CD4-positive, alpha-beta memory T cell (primary cell): ENCODE measurements around the gene GSTK1. TPM values are rescaled to one million over a fixed set of nuclear protein-coding genes. Genes with fewer than 3 reads are reported as not detected.

Experiments
- CTCF ChIA-PET: fragments of 350-600 bp; sonication (Branson Sonifier 250); formaldehyde crosslinking; loops from one replicate; lab custom pipeline; 2021; ENCODE audit warnings: inconsistent platforms; ENCODE audit not compliant: partially characterized antibody; lab: Charles Lee
- POLR2A ChIA-PET: fragments of 350-600 bp; sonication (Branson Sonifier 250); formaldehyde crosslinking; loops from one replicate; lab custom pipeline; 2021; ENCODE audit not compliant: partially characterized antibody; lab: Charles Lee
- DNase-seq, 5 donors: peaks; one replicate each; pipeline versions ENCODE4 v3.0.0 to v3.0.0-alpha.2; 2020 to 2022; ENCODE audit warnings: mixed read lengths in 1 of 5
- H3K27ac ChIP-seq: one replicate; pipeline ENCODE4 v1.7.0; 2013; ENCODE audit warnings: low read depth, low read length
- H3K27me3 ChIP-seq: 2 replicates; pipeline ENCODE4 v1.7.0; 2013; ENCODE audit warnings: mild to moderate bottlenecking, low read length, moderate library complexity; ENCODE audit not compliant: insufficient read depth
- H3K36me3 ChIP-seq: 2 replicates; pipeline ENCODE4 v1.7.0; 2013; ENCODE audit warnings: mild to moderate bottlenecking, low read length, moderate library complexity; ENCODE audit not compliant: insufficient read depth
- H3K4me1 ChIP-seq: 2 replicates; pipeline ENCODE4 v1.7.0; 2013; ENCODE audit warnings: mild to moderate bottlenecking, low read length, moderate library complexity; ENCODE audit not compliant: insufficient read depth
- H3K4me3 ChIP-seq, 2 donors: one replicate each; pipeline ENCODE4 v1.7.0; 2013; ENCODE audit warnings: low read length in 2 of 2, mild to moderate bottlenecking in 1 of 2
- H3K9me3 ChIP-seq, 2 donors: one replicate each; pipeline ENCODE4 v1.7.0; 2013; ENCODE audit warnings: low read length in 2 of 2, control low read depth in 1 of 2; ENCODE audit not compliant: control insufficient read depth in 1 of 2
- H3K27ac Mint-ChIP-seq, 7 donors: one replicate each; pipeline ENCODE4 v1.8.0; 2020 to 2021; ENCODE audit warnings: mixed read lengths in 7 of 7, mild to moderate bottlenecking in 6 of 7, inconsistent platforms in 3 of 7, moderate library complexity in 3 of 7
- H3K27me3 Mint-ChIP-seq, 2 donors: one replicate each; pipeline ENCODE4 v1.8.0; 2020 to 2021; ENCODE audit warnings: mixed read lengths in 2 of 2
- H3K36me3 Mint-ChIP-seq, 2 donors: one replicate each; pipeline ENCODE4 v1.8.0; 2020 to 2021; ENCODE audit warnings: mixed read lengths in 2 of 2, inconsistent platforms in 1 of 2, mild to moderate bottlenecking in 1 of 2
- H3K4me1 Mint-ChIP-seq, 4 donors: one replicate each; pipeline ENCODE4 v1.8.0; 2020 to 2021; ENCODE audit warnings: mixed read lengths in 4 of 4, mild to moderate bottlenecking in 1 of 4
- H3K4me3 Mint-ChIP-seq, 8 donors: one replicate each; pipeline ENCODE4 v1.8.0; 2020 to 2021; ENCODE audit warnings: mixed read lengths in 8 of 8, mild to moderate bottlenecking in 7 of 8, moderate library complexity in 6 of 8, inconsistent platforms in 3 of 8
- H3K9me3 Mint-ChIP-seq, 8 donors: one replicate each; pipeline ENCODE4 v1.8.0; 2020 to 2021; ENCODE audit warnings: mixed read lengths in 8 of 8, mild to moderate bottlenecking in 5 of 8, inconsistent platforms in 3 of 8, moderate library complexity in 1 of 8
- intact Hi-C: fragments of 100-400 bp; cut with micrococcal nuclease; formaldehyde crosslinking; loops from one replicate; pipeline ENCODE4 v1.15.1; 2023
- polyA plus RNA-seq, 2 donors: library from polyadenylated mRNA; unstranded; fragments of 300-500 nt; fragmentation: Illumina TruSeq; gene quantifications; one replicate each; pipeline ENCODE4 v1.2.3, GENCODE V29; 2021
- total RNA-seq, 2 experiments: library from RNA; stranded (reverse); gene quantifications; one replicate each; pipeline ENCODE4 v1.2.3, GENCODE V29; 2021

GSTK1 gene
- total and polyA plus RNA-seq, 4 experiments from 2014 or later = 469 to 748 (median 587) TPM

- Histone ChIP-seq H3K27me3 (no peaks in the 10 kb centered on the region), H3K4me3 (no peak overlapping the region), H3K27ac (no peak overlapping the region), H3K9me3 (no peaks in the 10 kb centered on the region), H3K36me3 (peaks cover 18% of the 10 kb centered on the region), H3K4me1 (peaks cover 16% of the 10 kb centered on the region)
- H3K27me3 Mint-ChIP-seq = no peaks in the 10 kb centered on the region
- intact Hi-C loops = no loop called here
- H3K36me3 Mint-ChIP-seq = peaks cover 13 to 30% of the 10 kb centered on the region in 2 donors
- no peak overlapping the region for H3K4me3 Mint-ChIP-seq
- CTCF ChIA-PET = interaction anchor here (1.1 to 2.5 kb wide), 5 partner anchors 10 to 33 kb away, joined by 4 to 14 read pairs (median 7); partner anchors contain the start of gene GSTK1
- H3K9me3 Mint-ChIP-seq = no peaks in the 10 kb centered on the region
- peaks cover 2 to 20% (median 12%) of the 10 kb centered on the region in 4 donors for H3K4me1 Mint-ChIP-seq
- POLR2A ChIA-PET = interaction anchor here (1.3 to 3.6 kb wide), 5 partner anchors 10 to 22 kb away, joined by 3 to 36 read pairs (median 9); partner anchors contain the start of genes CASP2 and GSTK1
- H3K27ac Mint-ChIP-seq = peak overlapping the region in 1 of 7 donors; percentile 13
- no peak for DNase-seq
Measured at GRCh38 chr7:143272871-143273270, 9.6 kb downstream of the GSTK1 start.

DNA sequence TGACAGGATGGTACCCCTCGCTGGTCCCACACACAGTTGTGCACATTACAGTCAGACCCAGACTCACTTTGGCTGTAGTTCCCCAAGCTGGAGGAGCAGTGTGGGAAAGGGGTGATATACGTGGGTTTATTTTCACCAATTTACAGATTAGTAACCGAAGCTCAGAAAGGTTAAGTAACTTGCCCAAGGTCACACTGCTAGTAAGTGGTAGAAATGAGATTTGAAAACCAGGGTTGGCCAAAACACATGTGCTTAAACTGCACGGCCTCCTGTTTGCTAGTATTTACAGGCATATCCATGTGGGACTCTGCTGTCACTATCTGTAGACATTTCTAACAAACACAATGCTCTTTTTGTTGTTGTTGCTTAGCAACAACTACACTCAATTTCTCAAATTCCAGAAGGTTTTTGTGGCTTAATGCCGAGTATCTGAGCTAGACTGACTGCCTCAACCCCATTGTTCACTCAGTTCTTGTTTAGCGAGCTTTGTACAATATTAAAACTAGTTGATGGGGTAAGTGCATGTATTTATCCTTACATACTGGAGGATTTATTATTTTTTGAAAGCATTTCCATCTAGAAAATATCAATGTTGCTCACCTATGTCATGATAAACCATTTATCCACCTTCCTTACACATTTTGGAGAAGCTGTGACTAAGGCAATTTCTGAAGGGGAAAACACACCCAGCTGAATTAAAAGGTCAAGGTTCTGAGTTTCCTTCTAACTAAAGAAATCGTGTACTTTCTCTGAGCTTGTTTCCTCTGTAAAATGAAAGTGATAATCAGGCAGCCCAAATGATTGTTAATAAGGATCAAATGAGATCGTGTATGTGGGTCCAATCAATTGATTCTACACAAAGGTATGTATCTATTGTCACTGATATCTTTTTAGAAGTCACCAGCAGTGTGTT lies 16.2 kb downstream of the GSTK1 start:
- Histone ChIP-seq H3K4me1 (peaks cover 33% of the 10 kb centered on the region), H3K27ac (peak overlapping the region; percentile 74), H3K4me3 (peak overlapping the region; percentile 1 to 48), H3K27me3 (no peaks in the 10 kb centered on the region), H3K36me3 (no peaks in the 10 kb centered on the region), H3K9me3 (no peaks in the 10 kb centered on the region)
- peak; percentile 52 to 74 (median 60) for DNase-seq
- POLR2A ChIA-PET = interaction anchor here (0.8 to 3.9 kb wide), 21 partner anchors 8 to 482 kb away, joined by 3 to 62 read pairs (median 5); partner anchors contain the start of genes CASP2, GSTK1 and ZYX
- no peaks in the 10 kb centered on the region for H3K36me3 Mint-ChIP-seq
- peak overlapping the region; percentile 61 to 89 (median 81) for H3K4me3 Mint-ChIP-seq
- H3K27ac Mint-ChIP-seq = peak overlapping the region; percentile 83 to 97 (median 94)
- CTCF ChIA-PET = interaction anchor here (0.8 to 8.6 kb wide), 20 partner anchors 9 to 129 kb away, joined by 3 to 82 read pairs (median 5); partner anchors contain the start of genes CASP2, EPHA1 and GSTK1
- intact Hi-C loops = loop anchor here (2.0 kb wide), 1 partner anchor 17 kb away; the partner anchor contains the start of gene GSTK1
- H3K27me3 Mint-ChIP-seq = no peaks in the 10 kb centered on the region
- H3K9me3 Mint-ChIP-seq = no peaks in the 10 kb centered on the region
- H3K4me1 Mint-ChIP-seq = peaks cover 34 to 40% (median 37%) of the 10 kb centered on the region in 4 donors

- H3K27ac Mint-ChIP-seq = peak overlapping the region; percentile 83 to 97 (median 94)
- Histone ChIP-seq H3K27ac (peak overlapping the region; percentile 74), H3K4me3 (peak overlapping the region in 1 of 2 donors; percentile 48), H3K27me3 (no peaks in the 10 kb centered on the region), H3K4me1 (peaks cover 33% of the 10 kb centered on the region), H3K9me3 (no peaks in the 10 kb centered on the region), H3K36me3 (no peaks in the 10 kb centered on the region)
- intact Hi-C loops = no loop called here
- CTCF ChIA-PET = interaction anchor here (0.8 to 8.6 kb wide), 18 partner anchors 8 to 136 kb away, joined by 3 to 82 read pairs (median 5); partner anchors contain the start of genes CASP2, EPHA1 and GSTK1
- DNase-seq = no peak
- H3K4me1 Mint-ChIP-seq = peaks cover 34 to 43% (median 40%) of the 10 kb centered on the region in 4 donors
- H3K36me3 Mint-ChIP-seq = no peaks in the 10 kb centered on the region
- POLR2A ChIA-PET = interaction anchor here (0.9 to 3.9 kb wide), 23 partner anchors 8 to 483 kb away, joined by 3 to 62 read pairs (median 5); partner anchors contain the start of genes CASP2, GSTK1 and ZYX
- H3K4me3 Mint-ChIP-seq = peak overlapping the region; percentile 61 to 89 (median 81)
- H3K27me3 Mint-ChIP-seq = no peaks in the 10 kb centered on the region
- no peaks in the 10 kb centered on the region for H3K9me3 Mint-ChIP-seq
Measured at GRCh38 chr7:143280160-143280559, 16.9 kb downstream of the GSTK1 start.

DNA sequence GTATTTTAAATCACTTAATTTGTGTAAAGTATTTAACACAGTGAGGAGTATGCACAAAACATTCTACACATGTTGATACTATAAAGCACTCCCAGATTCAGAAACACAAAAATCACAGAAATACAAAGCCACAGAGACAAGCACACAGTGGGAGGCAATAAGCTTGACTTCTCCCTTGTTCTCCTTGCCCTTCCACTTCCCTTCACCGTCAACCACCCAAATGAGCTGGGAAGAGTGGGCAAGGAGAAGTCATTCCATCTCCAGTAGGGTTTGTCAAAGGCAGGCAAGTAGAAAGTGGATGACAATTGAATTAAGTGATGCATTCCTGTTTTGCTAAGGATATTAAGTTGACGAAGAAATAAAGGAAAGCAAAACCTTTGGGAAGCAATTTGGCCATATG lies 17.3 kb downstream of the GSTK1 start:
- Histone ChIP-seq H3K4me1 (peaks cover 33% of the 10 kb centered on the region), H3K9me3 (no peaks in the 10 kb centered on the region), H3K36me3 (no peaks in the 10 kb centered on the region), H3K4me3 (no peak overlapping the region), H3K27ac (peak overlapping the region; percentile 74), H3K27me3 (no peaks in the 10 kb centered on the region)
- H3K4me1 Mint-ChIP-seq = peaks cover 34 to 47% (median 42%) of the 10 kb centered on the region in 4 donors
- POLR2A ChIA-PET = interaction anchor here (0.9 to 3.9 kb wide), 17 partner anchors 7 to 472 kb away, joined by 3 to 62 read pairs (median 7); partner anchors contain the start of genes CASP2, GSTK1 and ZYX
- DNase-seq = no peak
- CTCF ChIA-PET = interaction anchor here (0.9 to 8.6 kb wide), 7 partner anchors 19 to 135 kb away, joined by 3 to 82 read pairs (median 6); no protein-coding TSS in a partner anchor
- peak overlapping the region in 7 of 8 donors; percentile 61 to 89 (median 80) for H3K4me3 Mint-ChIP-seq
- no peaks in the 10 kb centered on the region for H3K9me3 Mint-ChIP-seq
- intact Hi-C loops = no loop called here
- peak overlapping the region; percentile 83 to 97 (median 94) for H3K27ac Mint-ChIP-seq
- H3K36me3 Mint-ChIP-seq = no peaks in the 10 kb centered on the region
- H3K27me3 Mint-ChIP-seq = no peaks in the 10 kb centered on the region

DNA sequence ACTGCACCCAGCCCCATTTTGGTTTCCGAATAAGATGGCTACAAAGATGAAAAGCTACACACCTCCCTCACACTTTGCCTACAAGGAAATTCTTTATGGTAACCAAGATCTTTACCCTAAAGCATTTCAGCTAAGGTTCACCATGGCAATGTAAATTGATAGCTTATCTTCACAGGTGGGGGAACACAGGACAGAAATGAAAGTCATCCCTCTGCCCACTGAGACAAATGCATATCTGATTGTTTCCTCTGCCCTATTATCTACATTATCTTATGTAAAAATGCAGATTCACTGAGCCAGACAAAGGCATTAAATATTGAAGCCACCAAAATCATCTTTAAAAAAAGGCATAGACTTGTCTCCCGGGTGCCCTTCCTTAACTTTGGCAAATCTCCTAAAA lies 18.3 kb downstream of the GSTK1 start:
- Mint-ChIP-seq H3K4me3 (no peak overlapping the region), H3K27me3 (no peaks in the 10 kb centered on the region), H3K36me3 (no peaks in the 10 kb centered on the region), H3K4me1 (peaks cover 34 to 48% (median 42%) of the 10 kb centered on the region in 4 donors), H3K27ac (peak overlapping the region in 4 of 7 donors; percentile 36 to 83 (median 42)), H3K9me3 (no peaks in the 10 kb centered on the region)
- Histone ChIP-seq H3K9me3 (no peaks in the 10 kb centered on the region), H3K27ac (no peak overlapping the region), H3K4me1 (peaks cover 33% of the 10 kb centered on the region), H3K4me3 (no peak overlapping the region), H3K36me3 (no peaks in the 10 kb centered on the region), H3K27me3 (no peaks in the 10 kb centered on the region)
- ChIA-PET POLR2A (interaction anchor here (1.4 to 3.9 kb wide), 6 partner anchors 13 to 473 kb away, joined by 3 to 62 read pairs (median 12); partner anchors contain the start of gene GSTK1), CTCF (interaction anchor here (1.3 to 8.6 kb wide), 4 partner anchors 18 to 40 kb away, joined by 3 to 82 read pairs (median 18); no protein-coding TSS in a partner anchor)
- intact Hi-C loops = no loop called here
- DNase-seq = no peak

DNA sequence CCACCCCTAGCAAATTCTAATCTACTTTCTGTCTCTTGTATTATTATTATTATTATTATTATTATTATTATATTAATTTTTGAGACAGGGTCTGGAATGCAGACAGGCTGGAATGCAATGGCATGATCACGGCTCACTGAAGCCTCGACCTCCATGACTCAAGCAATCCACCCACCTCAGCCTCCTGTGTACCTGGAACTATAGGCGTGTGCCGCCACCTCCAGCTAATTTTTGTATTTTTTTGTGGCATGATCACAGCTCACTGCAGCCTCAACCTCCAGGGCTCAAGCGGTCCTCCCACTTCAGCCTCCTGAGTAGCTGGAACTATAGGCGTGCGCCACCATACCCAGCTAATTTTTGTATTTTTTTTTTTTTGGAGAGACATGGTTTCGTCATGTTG lies 18.9 kb downstream of the GSTK1 start:
- no peaks in the 10 kb centered on the region for H3K9me3 ChIP-seq
- intact Hi-C loops = no loop called here
- CTCF ChIA-PET = interaction anchor here (1.3 to 8.6 kb wide), 3 partner anchors 17 to 40 kb away, joined by 3 to 82 read pairs (median 22); no protein-coding TSS in a partner anchor
- Mint-ChIP-seq H3K36me3 (no peaks in the 10 kb centered on the region), H3K4me1 (peaks cover 39 to 54% (median 44%) of the 10 kb centered on the region in 4 donors), H3K4me3 (no peak overlapping the region), H3K27ac (no peak overlapping the region), H3K9me3 (no peaks in the 10 kb centered on the region), H3K27me3 (no peaks in the 10 kb centered on the region)
- no peak overlapping the region for H3K27ac ChIP-seq
- H3K4me1 ChIP-seq = peaks cover 33% of the 10 kb centered on the region
- H3K36me3 ChIP-seq = no peaks in the 10 kb centered on the region
- no peaks in the 10 kb centered on the region for H3K27me3 ChIP-seq
- POLR2A ChIA-PET = interaction anchor here (3.8 to 3.9 kb wide), 2 partner anchors 14 to 19 kb away, joined by 35 to 62 read pairs; partner anchors contain the start of gene GSTK1
- H3K4me3 ChIP-seq = no peak overlapping the region
- no peak for DNase-seq
